Measurements from ENCODE around the gene NDUFB4.

- TF ChIP-seq CTCF (IDR thresholded peaks at IDR 0.05; ENCODE audit: insufficient read depth, low read length, poor library complexity, severe bottlenecking) (no peak), EZH2phosphoT487 (conservative IDR thresholded peaks at IDR 0.05; ENCODE audit: low read length) (no peak)
Observed at GRCh38 chr3:120560304-120561250, 35.6 kb upstream of the NDUFB4 start.

All from SU-DHL-6 (cell line).